HEK293T (cell line): Measurements from ENCODE around the gene ITIH2.

Experiments
- CTCF ChIA-PET: fragments of 350-600 bp; formaldehyde crosslinking; extraction: SDS; loops from one replicate; lab custom pipeline; 2021; ENCODE audit warnings: antibody characterized with exemption, inconsistent platforms; lab: Yijun Ruan, JAX
- POLR2A ChIA-PET: fragments of 350-600 bp; formaldehyde crosslinking; extraction: SDS; loops from one replicate; lab custom pipeline; 2020; ENCODE audit warnings: antibody characterized with exemption, inconsistent platforms; lab: Yijun Ruan, JAX
- DNase-seq: peaks from one replicate; pipeline ENCODE4 v3.0.0; 2012; ENCODE audit warnings: mixed read lengths; ENCODE audit errors: extremely low spot score
- ARNT ChIP-seq: fragments of 450-650 bp; IDR thresholded peaks from 2 replicates; pipeline ENCODE4 v1.6.1; 2017; ENCODE audit warnings: mild to moderate bottlenecking
- BHLHE40 ChIP-seq: fragments of 450-650 bp; IDR thresholded peaks from 2 replicates; pipeline ENCODE4 v1.6.1; 2016; ENCODE audit warnings: mild to moderate bottlenecking, moderate library complexity, borderline replicate concordance
- CTBP1 ChIP-seq: fragments of 450-650 bp; IDR thresholded peaks from 2 replicates; pipeline ENCODE4 v1.6.1; 2016; ENCODE audit warnings: borderline replicate concordance
- ELF4 ChIP-seq: fragments of 450-650 bp; IDR thresholded peaks from 2 replicates; pipeline ENCODE4 v1.6.1; 2017; ENCODE audit warnings: antibody characterized with exemption
- FOXA1 ChIP-seq: fragments of 450-650 bp; IDR thresholded peaks from 2 replicates; pipeline ENCODE4 v1.6.1; 2016; ENCODE audit warnings: mild to moderate bottlenecking
- FOXK2 ChIP-seq: fragments of 450-650 bp; IDR thresholded peaks from 2 replicates; pipeline ENCODE4 v1.6.1; 2016; ENCODE audit warnings: mild to moderate bottlenecking
- FOXM1 ChIP-seq: fragments of 450-650 bp; IDR thresholded peaks from 2 replicates; pipeline ENCODE4 v1.6.1; 2017; ENCODE audit warnings: mild to moderate bottlenecking, borderline replicate concordance
- HDGF ChIP-seq: fragments of 450-650 bp; IDR thresholded peaks from 2 replicates; pipeline ENCODE4 v1.6.1; 2017; ENCODE audit warnings: antibody characterized with exemption, borderline replicate concordance
- L3MBTL2 ChIP-seq: fragments of 450-650 bp; conservative IDR thresholded peaks from 2 replicates; pipeline ENCODE4 v1.6.1; 2016; ENCODE audit warnings: mild to moderate bottlenecking
- LEF1 ChIP-seq: fragments of 450-650 bp; IDR thresholded peaks from 2 replicates; pipeline ENCODE4 v1.6.1; 2017; ENCODE audit warnings: mild to moderate bottlenecking, borderline replicate concordance
- NFRKB ChIP-seq: fragments of 450-650 bp; IDR thresholded peaks from 2 replicates; pipeline ENCODE4 v1.6.1; 2016; ENCODE audit warnings: mild to moderate bottlenecking, moderate library complexity
- PKNOX1 ChIP-seq: fragments of 450-650 bp; IDR thresholded peaks from 2 replicates; pipeline ENCODE4 v1.6.1; 2016
- SP1 ChIP-seq: fragments of 450-650 bp; IDR thresholded peaks from 2 replicates; pipeline ENCODE4 v1.6.1; 2017
- SUZ12 ChIP-seq: fragments of 450-650 bp; IDR thresholded peaks from 2 replicates; pipeline ENCODE4 v1.6.1; 2016; ENCODE audit warnings: mild to moderate bottlenecking
- TARDBP ChIP-seq: fragments of 450-650 bp; IDR thresholded peaks from 2 replicates; pipeline ENCODE4 v1.6.1; 2016
- ZNF384 ChIP-seq: fragments of 450-650 bp; IDR thresholded peaks from 2 replicates; pipeline ENCODE4 v1.6.1; 2016

ITIH2 gene

GRCh38 chr10:7696545-7696944, 6.6 kb upstream of the ITIH2 start:
- no peak for DNase-seq
- CTCF ChIA-PET = no interaction called here
- POLR2A ChIA-PET = no interaction called here
- no peak for TF ChIP-seq SP1
- TF ChIP-seq TARDBP = no peak

GRCh38 chr10:7697426-7697825, 5.7 kb upstream of the ITIH2 start:
- DNase-seq = no peak
- TF ChIP-seq LEF1 = no peak
- TF ChIP-seq FOXK2 = no peak
- TF ChIP-seq TARDBP = no peak
- TF ChIP-seq BHLHE40 = no peak
- TF ChIP-seq PKNOX1 = no peak
- TF ChIP-seq NFRKB = no peak
- no peak for TF ChIP-seq HDGF
- no peak for TF ChIP-seq L3MBTL2
- no peak for TF ChIP-seq ZNF384
- no peak for TF ChIP-seq ELF4
- TF ChIP-seq ARNT = no peak
- POLR2A ChIA-PET = no interaction called here
- CTCF ChIA-PET = interaction anchor here (1.0 kb wide), 1 partner anchor 11 kb away, joined by 3 read pairs; no protein-coding TSS in a partner anchor

- DNase-seq = no peak
- POLR2A ChIA-PET = no interaction called here
- TF ChIP-seq SUZ12 (no peak), ARNT (no peak), SP1 (no peak), NFRKB (no peak), FOXM1 (no peak), FOXA1 (no peak), PKNOX1 (no peak), TARDBP (no peak), ELF4 (no peak), FOXK2 (no peak), LEF1 (no peak), HDGF (no peak), ZNF384 (no peak)
- CTCF ChIA-PET = no interaction called here
Observed at GRCh38 chr10:7700577-7701125, 2.5 kb upstream of the ITIH2 start.

GRCh38 chr10:7701158-7701742, 1.9 kb upstream of the ITIH2 start:
- ChIA-PET CTCF (no interaction called here), POLR2A (no interaction called here)
- TF ChIP-seq LEF1 (no peak), FOXM1 (no peak), NFRKB (no peak), L3MBTL2 (no peak), SP1 (no peak), ELF4 (no peak), PKNOX1 (no peak), HDGF (no peak), ZNF384 (no peak), ARNT (no peak), TARDBP (no peak), BHLHE40 (no peak), FOXA1 (no peak)

GRCh38 chr10:7702288-7702812, 766 bp upstream of the ITIH2 start:
- POLR2A ChIA-PET = interaction anchor here (0.9 kb wide), 1 partner anchor 85 kb away, joined by 3 read pairs; the partner anchor contains the start of genes ATP5F1C and KIN
- TF ChIP-seq CTBP1 = no peak
- no peak for TF ChIP-seq LEF1
- TF ChIP-seq BHLHE40 = no peak
- no peak for TF ChIP-seq ELF4
- no peak for TF ChIP-seq HDGF
- CTCF ChIA-PET = interaction anchor here (0.8 kb wide), 1 partner anchor 177 kb away, joined by 4 read pairs; no protein-coding TSS in a partner anchor
- DNase-seq = no peak

More at GRCh38 chr10:7701158-7701742, 1.9 kb upstream of the ITIH2 start:
- no peak for DNase-seq

- DNase-seq = no peak
- CTCF ChIA-PET = interaction anchor here (0.5 kb wide), 1 partner anchor 1299 kb away, joined by 3 read pairs; no protein-coding TSS in a partner anchor
- TF ChIP-seq CTBP1 (no peak), TARDBP (no peak), ELF4 (no peak), LEF1 (no peak), HDGF (no peak)
- POLR2A ChIA-PET = no interaction called here
Observed at GRCh38 chr10:7704071-7705016, 1.2 kb downstream of the ITIH2 start.
